LNCAP (cell line): ENCODE results near the gene ADM2.

Experiments used
- CTCF ChIP-seq: fragments of 450-650 bp; IDR thresholded peaks from 2 replicates; pipeline ENCODE4 v1.5.1; 2017; ENCODE audit warnings: mild to moderate bottlenecking

The ADM2 gene

GRCh38 chr22:50525858-50526107 is 44.4 kb downstream of the ADM2 start:
- no peak for TF ChIP-seq CTCF

- TF ChIP-seq CTCF: peak; percentile 76
Measured at GRCh38 chr22:50526108-50526833, 44.9 kb downstream of the ADM2 start.

GRCh38 chr22:50526834-50527801 is 45.8 kb downstream of the ADM2 start:
- TF ChIP-seq CTCF: no peak

GRCh38 chr22:50527921-50528681 is 46.8 kb downstream of the ADM2 start:
- TF ChIP-seq CTCF: no peak

- no peak for TF ChIP-seq CTCF
Measured at GRCh38 chr22:50528682-50529415, 47.5 kb downstream of the ADM2 start.

- TF ChIP-seq CTCF: no peak
Measured at GRCh38 chr22:50529416-50529896, 48.1 kb downstream of the ADM2 start.
